ENCODE data around the gene CCDC8.
"Not testable (repeated sequence)": the region's sequence is repeated elsewhere in the genome, so short reads cannot be mapped to it uniquely, and the experiment has no call there.

CCDC8 gene, protein sequence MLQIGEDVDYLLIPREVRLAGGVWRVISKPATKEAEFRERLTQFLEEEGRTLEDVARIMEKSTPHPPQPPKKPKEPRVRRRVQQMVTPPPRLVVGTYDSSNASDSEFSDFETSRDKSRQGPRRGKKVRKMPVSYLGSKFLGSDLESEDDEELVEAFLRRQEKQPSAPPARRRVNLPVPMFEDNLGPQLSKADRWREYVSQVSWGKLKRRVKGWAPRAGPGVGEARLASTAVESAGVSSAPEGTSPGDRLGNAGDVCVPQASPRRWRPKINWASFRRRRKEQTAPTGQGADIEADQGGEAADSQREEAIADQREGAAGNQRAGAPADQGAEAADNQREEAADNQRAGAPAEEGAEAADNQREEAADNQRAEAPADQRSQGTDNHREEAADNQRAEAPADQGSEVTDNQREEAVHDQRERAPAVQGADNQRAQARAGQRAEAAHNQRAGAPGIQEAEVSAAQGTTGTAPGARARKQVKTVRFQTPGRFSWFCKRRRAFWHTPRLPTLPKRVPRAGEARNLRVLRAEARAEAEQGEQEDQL

GRCh38 chr19:46413262-46414031, at the start of gene CCDC8:
Gene CCDC8, minus strand, starts transcription at chr19:46413564. Its CDS starts 754 bp downstream, at chr19:46412810.
- DNase-seq = no peak

GRCh38 chr19:46461537-46461936, 48.2 kb upstream of the CCDC8 start:
- DNase-seq = no peak

- DNase-seq = no peak
These were observed 47.6 kb upstream of the CCDC8 start for GRCh38 chr19:46460981-46461380.

DNA sequence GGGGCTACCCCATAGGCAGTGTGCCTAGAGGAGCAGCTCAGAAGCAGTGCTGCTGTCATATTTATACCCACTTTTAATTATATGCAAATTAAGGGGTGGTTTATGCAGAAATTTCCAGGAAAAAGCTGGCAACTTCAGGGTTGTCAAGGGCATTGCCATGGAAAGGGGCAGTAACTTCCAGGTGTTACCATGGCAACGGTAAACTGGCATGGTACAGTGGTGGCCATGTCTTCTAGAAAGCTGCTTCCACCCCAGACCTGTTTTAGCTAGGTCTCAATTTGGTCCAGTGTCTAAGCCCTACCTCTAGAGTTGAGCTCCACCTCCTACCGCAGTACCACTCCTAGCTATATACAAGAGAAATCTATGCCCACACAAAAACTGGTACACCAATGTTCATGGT, 46.7 kb upstream of the CCDC8 start:
- no peak for DNase-seq

DNA sequence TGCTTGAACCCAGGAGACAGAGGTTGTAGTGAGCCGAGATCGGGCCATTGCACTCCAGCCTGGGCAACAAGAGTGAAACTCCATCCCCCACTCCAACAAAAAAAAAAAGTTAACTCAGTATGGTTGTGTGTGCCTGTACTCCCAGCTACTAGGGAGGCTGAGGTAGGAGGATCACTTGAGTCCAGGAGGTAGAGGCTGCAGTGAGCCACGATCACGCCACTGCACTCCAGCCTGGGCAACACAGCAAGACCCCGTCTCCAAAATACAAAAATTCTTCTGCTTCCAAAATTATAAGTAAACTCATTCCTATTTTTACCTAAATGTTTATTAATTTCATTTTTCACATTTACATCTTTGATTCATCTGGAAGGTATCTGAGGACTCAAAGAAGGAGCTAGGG, 43.6 kb upstream of the CCDC8 start:
- DNase-seq = no peak

GRCh38 chr19:46454244-46454643, 40.9 kb upstream of the CCDC8 start:
- no peak for DNase-seq

- no peak for DNase-seq
These were observed 40.3 kb upstream of the CCDC8 start for GRCh38 chr19:46453661-46454060.

- DNase-seq = no peak
These were observed 38.8 kb upstream of the CCDC8 start for GRCh38 chr19:46452186-46452585.

DNA sequence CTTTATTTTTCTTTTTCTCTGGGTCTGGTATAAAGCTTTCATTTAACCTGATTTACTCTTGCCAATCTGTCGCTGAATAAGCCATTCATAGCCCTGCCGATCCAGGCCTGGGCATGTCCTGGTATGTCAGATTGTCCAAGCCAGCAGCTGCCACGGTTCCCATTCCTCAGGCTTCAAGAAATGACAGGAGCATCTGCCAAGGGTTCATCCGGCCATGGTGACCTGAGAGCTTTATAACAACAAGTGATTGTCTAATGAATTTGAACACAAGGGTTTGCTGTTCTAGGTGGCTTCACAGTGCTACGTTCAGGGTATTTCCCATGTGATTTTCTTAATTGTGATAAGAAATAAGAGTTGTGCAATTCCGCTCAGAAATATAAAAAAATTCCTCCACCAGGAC, 38.0 kb upstream of the CCDC8 start:
- DNase-seq = no peak

- no peak for DNase-seq
These were observed 37.4 kb upstream of the CCDC8 start for GRCh38 chr19:46450737-46451136.

DNA sequence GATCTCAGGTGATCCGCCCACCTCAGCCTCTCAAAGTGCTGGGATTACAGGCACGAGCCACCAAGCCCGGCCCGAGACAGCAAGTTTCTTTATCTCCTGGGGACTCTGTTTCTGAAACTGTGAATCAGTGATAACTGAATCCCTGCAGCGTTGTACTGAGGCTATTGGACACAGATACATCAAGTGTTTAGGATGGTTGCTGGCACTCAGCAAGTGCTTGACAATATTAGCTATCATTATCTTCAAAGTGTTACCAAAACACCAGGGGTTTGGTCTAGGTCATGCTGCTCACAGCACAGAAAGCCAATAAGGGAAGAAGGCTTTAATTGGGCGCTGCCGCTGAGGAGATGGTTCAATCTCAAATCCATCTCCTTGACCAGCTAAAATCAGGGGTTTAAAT, 35.9 kb upstream of the CCDC8 start:
- DNase-seq = no peak

- DNase-seq = no peak
These were observed 35.2 kb upstream of the CCDC8 start for GRCh38 chr19:46448601-46449000.

DNA sequence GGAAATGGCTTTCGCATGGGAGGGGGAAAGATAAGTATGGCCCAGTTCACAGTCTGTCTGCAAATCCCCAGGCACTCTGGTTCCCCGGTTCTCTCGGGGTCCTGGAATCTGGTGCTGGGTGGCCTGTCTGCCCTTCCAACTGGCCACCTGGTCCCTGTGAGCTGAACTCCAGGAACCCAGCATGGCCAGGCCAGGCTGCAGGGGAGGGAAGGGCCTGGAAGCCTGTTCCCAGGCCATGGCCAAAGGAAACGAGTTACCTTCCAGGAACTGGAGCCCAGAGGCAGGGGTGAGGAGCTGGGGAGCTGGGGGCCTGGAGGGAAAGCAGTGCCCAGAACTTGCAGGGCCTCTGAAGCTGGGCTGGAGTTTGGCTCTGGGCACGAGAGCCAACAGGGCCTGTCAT, 34.5 kb upstream of the CCDC8 start:
- DNase-seq = no peak

DNA sequence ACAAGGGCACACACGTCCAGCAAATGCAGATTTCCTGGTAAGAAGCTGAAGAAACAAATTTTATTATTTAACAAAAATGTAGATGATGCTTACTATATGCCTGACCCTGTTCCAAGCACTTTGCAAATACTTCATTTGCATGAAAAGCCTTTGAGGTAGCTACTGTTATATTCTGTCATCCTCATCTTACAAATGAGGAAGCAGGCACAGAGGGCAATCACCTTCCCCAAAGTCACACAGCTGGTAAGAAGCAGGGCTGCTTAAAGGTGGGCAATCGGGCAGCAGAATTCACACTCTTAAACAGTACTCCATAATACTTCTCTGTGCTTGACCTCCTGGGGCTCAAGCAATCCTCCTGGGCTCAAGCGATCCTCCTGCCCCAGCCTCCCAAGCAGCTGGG, 33.6 kb upstream of the CCDC8 start:
- no peak for DNase-seq

DNA sequence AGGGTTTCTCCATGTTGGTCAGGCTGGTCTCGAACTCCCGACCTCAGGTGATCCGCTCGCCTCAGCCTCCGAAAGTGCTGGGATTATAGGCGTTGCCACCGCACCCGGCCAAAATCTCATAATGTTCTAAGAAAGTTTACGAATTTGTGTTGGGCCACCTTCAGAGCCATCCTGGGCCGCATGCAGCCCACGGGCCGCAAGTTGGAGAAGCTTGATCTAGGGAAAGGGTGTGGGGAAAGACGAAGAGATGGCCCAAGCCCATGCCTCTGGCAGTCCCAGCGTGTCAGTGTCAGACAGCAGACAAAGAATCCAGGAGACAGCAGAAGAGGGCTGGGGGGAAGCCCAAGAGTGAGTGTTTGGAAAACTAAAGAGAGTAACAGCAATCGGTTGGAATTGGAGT, 32.7 kb upstream of the CCDC8 start:
- DNase-seq = no peak

DNA sequence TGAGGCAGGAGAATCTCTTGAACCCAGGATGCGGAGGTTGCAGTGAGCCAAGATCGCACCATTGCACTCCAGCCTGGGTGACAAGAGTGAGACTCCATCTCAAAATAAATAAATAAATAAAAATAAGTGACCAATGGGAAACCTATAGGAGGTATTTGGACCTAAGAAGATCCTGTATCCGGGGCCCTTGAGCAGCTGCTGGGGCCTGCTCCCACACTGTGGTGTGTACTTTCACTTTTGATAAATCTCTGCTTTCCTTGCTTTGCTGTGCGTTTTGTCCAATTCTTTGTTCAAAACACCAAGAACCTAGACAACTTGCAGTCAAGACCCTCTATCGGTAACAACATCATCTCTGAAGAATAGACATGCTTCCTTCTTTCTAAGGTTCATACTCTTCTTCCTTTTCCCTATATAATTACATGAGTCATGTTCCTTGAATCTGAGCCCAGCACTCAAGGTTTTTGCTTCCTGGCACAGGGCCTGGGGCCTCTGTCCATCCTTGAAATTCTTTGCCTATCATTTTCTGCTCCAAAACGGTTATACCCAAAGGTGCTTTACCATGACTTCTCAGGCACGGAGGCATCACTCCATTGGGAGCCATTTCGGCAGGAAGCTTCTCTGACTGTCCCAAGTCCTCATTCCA, 29.6 kb upstream of the CCDC8 start:
- DNase-seq = no peak

DNA sequence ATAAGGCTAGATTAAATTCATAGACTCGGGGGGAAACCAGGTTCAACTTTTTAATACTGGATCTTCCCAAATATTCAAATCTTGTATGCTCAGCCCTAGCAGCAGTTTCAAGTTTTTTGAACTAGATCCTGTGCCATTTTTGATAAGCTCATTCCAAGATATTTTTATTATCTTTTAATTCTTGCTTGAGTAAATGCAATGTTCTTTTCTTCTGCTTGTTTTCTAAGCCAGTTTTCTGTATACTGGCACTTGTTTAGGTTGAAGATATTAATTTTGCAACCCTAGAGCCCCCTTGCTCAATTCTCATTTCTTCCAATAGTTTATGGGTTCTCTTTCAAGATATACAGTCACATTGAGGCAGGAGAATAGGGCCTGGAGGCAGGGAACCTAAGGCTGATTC, 28.5 kb upstream of the CCDC8 start:
- DNase-seq = no peak

GRCh38 chr19:46435689-46436088, 22.3 kb upstream of the CCDC8 start:
- DNase-seq = not testable (repeated sequence)

- DNase-seq = no peak
These were observed 21.6 kb upstream of the CCDC8 start for GRCh38 chr19:46435009-46435408.

DNA sequence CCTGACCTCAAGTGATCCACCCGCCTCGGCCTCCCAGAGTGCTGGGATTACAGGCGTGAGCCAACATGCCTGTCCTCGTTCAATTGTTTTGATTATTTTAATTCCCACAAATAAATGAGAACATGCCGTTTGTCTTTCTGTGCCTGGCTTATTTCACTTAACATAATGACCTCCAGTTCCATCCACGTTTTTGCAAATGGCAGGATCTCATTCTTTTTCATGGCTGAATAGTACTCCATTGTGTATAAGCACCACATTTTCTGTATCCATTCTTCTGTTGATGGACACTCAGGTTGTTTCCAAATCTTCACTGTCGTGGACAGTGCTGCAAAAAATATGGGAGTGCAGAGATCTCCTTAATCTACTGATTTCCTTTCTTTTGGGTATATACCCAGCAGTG, 20.1 kb upstream of the CCDC8 start:
- DNase-seq = not testable (repeated sequence)

- DNase-seq = no peak
These were observed 18.5 kb upstream of the CCDC8 start for GRCh38 chr19:46431824-46432223.

- no peak for DNase-seq
These were observed 16.6 kb upstream of the CCDC8 start for GRCh38 chr19:46429999-46430398.
